ENCODE measurements around the gene CPEB3.
A peak's percentile ranks its signal among the peaks of the same experiment; 100 is the strongest.

- TF ChIP-seq HNRNPH1 (optimal IDR thresholded peaks at IDR 0.05; ENCODE audit: low read depth, low read length), result no peak
- TF ChIP-seq FOXA1 (IDR thresholded peaks at IDR 0.05; ENCODE audit: borderline replicate concordance), result no peak
- TF ChIP-seq ZNF740 (CRISPR knock-in tag; IDR thresholded peaks at IDR 0.05), result no peak
- no peak for TF ChIP-seq ZNF740 (tag; IDR thresholded peaks at IDR 0.05)
- no peak for TF ChIP-seq SMAD3 (CRISPR knock-in tag; conservative IDR thresholded peaks at IDR 0.05)
- no peak for TF ChIP-seq AFF4 (CRISPR knock-in tag; IDR thresholded peaks at IDR 0.05)
- no peak for TF ChIP-seq GTF2A2 (tag; IDR thresholded peaks at IDR 0.05)
- no peak for TF ChIP-seq ETS1 (conservative IDR thresholded peaks at IDR 0.05; ENCODE audit: control insufficient read depth, low read depth, low read length)
- TF ChIP-seq EHMT2 (IDR thresholded peaks at IDR 0.05), result no peak
- TF ChIP-seq SAP30 (IDR thresholded peaks at IDR 0.05; ENCODE audit: borderline replicate concordance, insufficient read depth, low read depth, low read length, poor library complexity, severe bottlenecking), result no peak
- TF ChIP-seq SIX5 (IDR thresholded peaks at IDR 0.05; ENCODE audit: borderline replicate concordance in 1 of 2, insufficient read depth in 1 of 2, low read depth in 1 of 2, low read length in 2 of 2), result no peak
- TF ChIP-seq CTCF (IDR thresholded peaks at IDR 0.05 in 2 of 3, conservative IDR thresholded peaks at IDR 0.05 in 1 of 3; ENCODE audit: insufficient read depth in 2 of 3, low read depth in 1 of 3, low read length in 3 of 3), result peak in 1 of 3 experiments; percentile 29; a peak in 1 of 6 replicates
Observed at GRCh38 chr10:92074126-92074887, 216.6 kb downstream of the CPEB3 start.

Data from K562 (cell line).